Fibroblast of the aortic adventitia (primary cell): ENCODE data around the gene CDH23. TPM values are rescaled to one million over a fixed set of nuclear protein-coding genes. Genes with fewer than 3 reads are reported as not detected.

Experiments
- DNase-seq: peaks from one replicate; pipeline ENCODE4 v3.0.0-alpha.2; 2010; ENCODE audit warnings: low read depth
- H3K4me3 ChIP-seq: 2 replicates; pipeline ENCODE4 v1.5.1; 2011; ENCODE audit warnings: low read depth, mild to moderate bottlenecking, control low read depth, low read length, moderate library complexity
- CTCF ChIP-seq: IDR thresholded peaks from 2 replicates; pipeline ENCODE4 v1.5.1; 2011; ENCODE audit warnings: mild to moderate bottlenecking, low read length, control low read depth, inconsistent platforms; ENCODE audit not compliant: insufficient read depth
- total RNA-seq: library from RNA; depleted of rRNA; stranded (reverse); fragments of >200 nt; gene quantifications from 2 replicates; pipeline ENCODE4 v1.2.3, GENCODE V29; 2012; ENCODE audit warnings: low replicate concordance

The CDH23 gene
- total RNA-seq, 1 donor, result 0.27 TPM

GRCh38 chr10:71815515-71816130 lies 418.9 kb downstream of the CDH23 start:
- DNase-seq, result no peak
- TF ChIP-seq CTCF, result no peak

GRCh38 chr10:71816421-71816851 lies 419.7 kb downstream of the CDH23 start:
- DNase-seq, result no peak
- H3K4me3 ChIP-seq, result no peak overlapping the region
- no peak for TF ChIP-seq CTCF

More at GRCh38 chr10:71815515-71816130, 418.9 kb downstream of the CDH23 start:
- H3K4me3 ChIP-seq, result no peak overlapping the region

GRCh38 chr10:71816936-71817618 lies 420.4 kb downstream of the CDH23 start:
- no peak for TF ChIP-seq CTCF
- no peak for DNase-seq
- H3K4me3 ChIP-seq, result no peak overlapping the region

DNA sequence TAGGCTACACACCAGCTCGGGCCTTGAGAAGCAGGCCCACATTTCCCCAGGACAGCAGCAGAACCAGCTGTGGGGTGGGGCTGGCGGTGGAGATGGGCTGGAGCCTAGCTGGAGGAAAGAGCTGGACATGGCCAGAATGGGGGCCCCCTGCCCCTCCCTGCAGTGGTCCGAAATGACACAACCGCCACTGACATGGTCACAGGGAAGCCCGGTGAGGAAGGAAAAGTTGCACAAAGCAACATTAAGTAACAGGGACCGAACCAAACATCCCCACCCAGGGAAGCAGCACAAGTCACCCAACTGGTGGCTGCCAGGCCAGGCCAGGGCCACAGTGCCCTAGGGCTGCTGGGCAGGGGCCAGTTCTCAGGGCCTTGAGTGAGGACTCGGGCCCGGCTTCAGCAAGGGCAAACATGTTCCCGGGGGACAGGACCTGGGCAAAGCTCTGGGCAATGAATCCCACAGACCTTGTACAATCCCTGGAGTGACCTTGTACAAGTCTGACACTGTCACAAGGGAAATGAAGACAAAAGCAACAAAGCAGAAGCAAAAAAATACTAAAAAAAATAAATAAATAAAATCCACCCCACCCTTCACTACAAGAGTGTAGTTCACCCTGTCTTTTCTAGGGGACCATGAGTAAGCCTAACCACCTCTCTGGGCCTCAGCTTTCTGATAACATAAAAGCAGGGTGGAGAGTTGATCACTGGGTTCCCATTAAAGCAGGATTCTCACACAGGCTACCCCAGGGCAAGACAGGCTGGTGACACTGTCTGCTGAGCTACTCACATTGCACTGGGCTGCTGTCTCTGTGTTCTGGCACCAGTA lies 421.3 kb downstream of the CDH23 start:
- H3K4me3 ChIP-seq, result no peak overlapping the region
- no peak for TF ChIP-seq CTCF
- no peak for DNase-seq

DNA sequence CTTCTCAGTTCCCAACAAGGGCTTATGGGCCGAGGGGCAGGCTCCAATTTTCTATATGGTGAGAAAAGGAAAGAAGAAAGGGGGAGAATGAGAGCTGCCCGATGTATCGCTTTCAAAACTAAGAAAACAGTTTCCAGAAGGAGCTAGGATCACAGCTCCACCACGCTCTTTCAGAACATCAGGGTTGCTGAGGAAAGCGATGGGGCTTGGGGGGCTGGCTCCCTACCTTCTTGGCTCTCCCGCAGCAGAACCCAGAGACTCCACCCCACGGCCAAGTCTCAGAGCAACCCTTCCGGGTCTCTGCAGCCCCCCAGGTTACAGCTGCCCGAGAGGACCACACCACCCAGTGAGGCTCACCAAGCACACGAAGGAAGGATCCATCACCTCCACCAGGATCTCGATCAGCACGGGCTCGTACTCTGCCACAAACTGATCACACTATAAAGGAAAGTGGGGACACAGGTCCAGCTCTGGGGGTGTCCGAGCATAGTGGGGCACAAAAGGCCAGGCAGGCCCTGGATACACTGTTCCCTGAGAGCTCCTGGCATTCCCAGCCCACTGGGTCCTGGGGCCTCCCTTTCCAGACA lies 422.0 kb downstream of the CDH23 start:
- no peak for TF ChIP-seq CTCF
- H3K4me3 ChIP-seq, result no peak overlapping the region
- no peak for DNase-seq

GRCh38 chr10:71819441-71819861 lies 422.7 kb downstream of the CDH23 start:
- no peak for DNase-seq

More at GRCh38 chr10:71819441-71819861, 422.7 kb downstream of the CDH23 start:
- H3K4me3 ChIP-seq, result no peak overlapping the region
- TF ChIP-seq CTCF, result no peak
